Putamen (tissue), 1 donor: Measurements from ENCODE around the gene ZNF281.
"Not testable (repeated sequence)": the region's sequence is repeated elsewhere in the genome, so short reads cannot be mapped to it uniquely, and the experiment has no call there.

Experiments used
- DNase-seq: peaks from one replicate; pipeline ENCODE4 v3.0.0-alpha.2; 2016; ENCODE audit warnings: low spot score

Gene ZNF281

GRCh38 chr1:200409761-200410565, at the start of gene ZNF281:
Gene ZNF281, minus strand, starts transcription at chr1:200410036. Its CDS starts 331 bp downstream, at chr1:200409705.
- peak; percentile 93 for DNase-seq

- no peak for DNase-seq
Measured at GRCh38 chr1:200458780-200459179, 48.9 kb upstream of the ZNF281 start.

GRCh38 chr1:200457810-200458209, 48.0 kb upstream of the ZNF281 start:
- DNase-seq, result no peak

GRCh38 chr1:200454425-200454824, 44.6 kb upstream of the ZNF281 start:
- no peak for DNase-seq

GRCh38 chr1:200453553-200453905, 43.7 kb upstream of the ZNF281 start:
- DNase-seq, result no peak

GRCh38 chr1:200452850-200453552, 43.2 kb upstream of the ZNF281 start:
- no peak for DNase-seq

GRCh38 chr1:200448034-200448762, 38.4 kb upstream of the ZNF281 start:
- no peak for DNase-seq

- DNase-seq, result no peak
Measured at GRCh38 chr1:200445213-200445612, 35.4 kb upstream of the ZNF281 start.

GRCh38 chr1:200444478-200444877, 34.6 kb upstream of the ZNF281 start:
- no peak for DNase-seq

- DNase-seq, result no peak
Measured at GRCh38 chr1:200443860-200444259, 34.0 kb upstream of the ZNF281 start.

GRCh38 chr1:200442537-200443156, 32.8 kb upstream of the ZNF281 start:
- DNase-seq, result no peak

- no peak for DNase-seq
Measured at GRCh38 chr1:200442023-200442422, 32.2 kb upstream of the ZNF281 start.

GRCh38 chr1:200438911-200439310, 29.1 kb upstream of the ZNF281 start:
- DNase-seq, result no peak

- not testable (repeated sequence) for DNase-seq
Measured at GRCh38 chr1:200438413-200438812, 28.6 kb upstream of the ZNF281 start.

- DNase-seq, result no peak
Measured at GRCh38 chr1:200437556-200438203, 27.8 kb upstream of the ZNF281 start.

- DNase-seq, result no peak
Measured at GRCh38 chr1:200437088-200437487, 27.3 kb upstream of the ZNF281 start.

GRCh38 chr1:200436436-200436835, 26.6 kb upstream of the ZNF281 start:
- no peak for DNase-seq

- no peak for DNase-seq
Measured at GRCh38 chr1:200435200-200435780, 25.5 kb upstream of the ZNF281 start.

- DNase-seq, result no peak
Measured at GRCh38 chr1:200433586-200433985, 23.8 kb upstream of the ZNF281 start.

GRCh38 chr1:200432586-200432985, 22.8 kb upstream of the ZNF281 start:
- DNase-seq, result no peak

GRCh38 chr1:200429221-200429751, 19.4 kb upstream of the ZNF281 start:
- DNase-seq, result no peak
